Caco-2 (cell line): ENCODE measurements around the gene GRK1. TPM values are rescaled to one million over a fixed set of nuclear protein-coding genes. Genes with fewer than 3 reads are reported as not detected.

Experiments
- BruUV-seq: library from RNA; stranded (reverse); fragments of 400-500 nt; replicated peaks from 2 replicates; lab custom pipeline; 2021; lab: Mats Ljungman, UMichigan
- CTCF ChIA-PET: fragments of 300-600 bp; sonication (Branson Sonifier 250); formaldehyde crosslinking; loops from one replicate; lab custom pipeline; 2022; ENCODE audit warnings: antibody characterized with exemption; lab: Charles Lee
- POLR2A ChIA-PET: fragments of 300-600 bp; sonication (Branson Sonifier 250); formaldehyde crosslinking; loops from one replicate; lab custom pipeline; 2022; ENCODE audit warnings: antibody characterized with exemption; lab: Charles Lee
- DNase-seq, 2 experiments: peaks; one replicate each; pipeline versions ENCODE4 v3.0.0 to v3.0.0-alpha.2; 2020 to 2022
- H3K27me3 ChIP-seq: replicated peaks from 2 replicates; pipeline ENCODE4 v1.6.0; 2011; ENCODE audit warnings: low read length; ENCODE audit not compliant: control insufficient read depth, insufficient read depth
- H3K36me3 ChIP-seq: 2 replicates; pipeline ENCODE4 v1.5.1; 2011; ENCODE audit warnings: low read length; ENCODE audit not compliant: control insufficient read depth, insufficient read depth
- H3K4me1 ChIP-seq: fragments of 250-450 bp; sonication (Bioruptor Pico); 2 replicates; pipeline ENCODE4 v1.5.1; 2020; ENCODE audit warnings: mild to moderate bottlenecking
- H3K4me3 ChIP-seq: 2 replicates; pipeline ENCODE4 v1.5.1; 2011; ENCODE audit warnings: low read depth, mild to moderate bottlenecking, control low read depth, low read length
- H3K9me3 ChIP-seq: fragments of 250-450 bp; sonication (Bioruptor Pico); 2 replicates; pipeline ENCODE4 v1.5.1; 2020; ENCODE audit warnings: mild to moderate bottlenecking, moderate library complexity
- H3K27ac Mint-ChIP-seq: one replicate; pipeline ENCODE4 v1.8.0; 2022; ENCODE audit warnings: mixed read lengths; ENCODE audit not compliant: unreplicated experiment
- H3K27me3 Mint-ChIP-seq: one replicate; pipeline ENCODE4 v1.8.0; 2022; ENCODE audit warnings: mixed read lengths; ENCODE audit not compliant: insufficient read depth, unreplicated experiment
- H3K36me3 Mint-ChIP-seq: one replicate; pipeline ENCODE4 v1.8.0; 2022; ENCODE audit warnings: mild to moderate bottlenecking, mixed read lengths; ENCODE audit not compliant: insufficient read depth, unreplicated experiment
- H3K4me1 Mint-ChIP-seq: one replicate; pipeline ENCODE4 v1.8.0; 2022; ENCODE audit warnings: low read depth, mixed read lengths; ENCODE audit not compliant: unreplicated experiment
- H3K4me3 Mint-ChIP-seq: one replicate; pipeline ENCODE4 v1.8.0; 2022; ENCODE audit warnings: mild to moderate bottlenecking, moderate library complexity, mixed read lengths; ENCODE audit not compliant: unreplicated experiment
- H3K9me3 Mint-ChIP-seq: one replicate; pipeline ENCODE4 v1.8.0; 2022; ENCODE audit warnings: mixed read lengths; ENCODE audit not compliant: unreplicated experiment
- CTCF ChIP-seq, 2 experiments: fragments of 200-600 bp in 1 of 2; IDR thresholded peaks; 1 replicate in 1 of 2; 2 replicates in 1 of 2; pipeline versions ENCODE4 v1.5.1 to v1.8.0; 2011 to 2022; ENCODE audit warnings: antibody characterized with exemption in 1 of 2, control low read depth in 1 of 2, inconsistent platforms in 1 of 2, low read depth in 1 of 2, low read length in 1 of 2, mild to moderate bottlenecking in 1 of 2, moderate library complexity in 1 of 2; ENCODE audit not compliant: insufficient read depth in 1 of 2, severe bottlenecking in 1 of 2, unreplicated experiment in 1 of 2
- intact Hi-C: fragments of 100-400 bp; cut with micrococcal nuclease; formaldehyde crosslinking; loops from one replicate; pipeline ENCODE4 v1.10.0; 2022; ENCODE audit not compliant: unreplicated experiment
- total RNA-seq: library from RNA; stranded (reverse); gene quantifications from 2 replicates; pipeline ENCODE4 v1.2.3, GENCODE V29; 2022

The GRK1 gene
- total RNA-seq, 1 experiment from 2014 or later = not detected

- intact Hi-C loops = no loop called here
- TF ChIP-seq CTCF (IDR thresholded peaks at IDR 0.05; ENCODE audit: insufficient read depth in 1 of 2, low read depth in 1 of 2, low read length in 1 of 2, severe bottlenecking in 1 of 2, unreplicated experiment in 1 of 2) = no peak
- Mint-ChIP-seq H3K27me3 (peaks cover 12% of the 10 kb centered on the region), H3K4me3 (no peak overlapping the region), H3K4me1 (peaks cover 7% of the 10 kb centered on the region), H3K36me3 (no peaks in the 10 kb centered on the region), H3K9me3 (peaks cover 11% of the 10 kb centered on the region), H3K27ac (no peak overlapping the region)
- Histone ChIP-seq H3K9me3 (no peaks in the 10 kb centered on the region), H3K4me3 (no peak overlapping the region), H3K36me3 (no peaks in the 10 kb centered on the region), H3K27me3 (no peaks in the 10 kb centered on the region), H3K4me1 (peaks cover 7% of the 10 kb centered on the region; the same call in 1 of the 2 replicates)
- no TSS peak for BruUV-seq
- CTCF ChIA-PET = interaction anchor here (0.6 kb wide), 1 partner anchor 10 kb away, joined by 9 read pairs; no protein-coding TSS in a partner anchor
- DNase-seq = no peak
- POLR2A ChIA-PET = no interaction called here
These were observed 118.3 kb downstream of the GRK1 start for GRCh38 chr13:113785051-113786010.

GRCh38 chr13:113786262-113786841, 119.3 kb downstream of the GRK1 start:
- Histone ChIP-seq H3K36me3 (no peaks in the 10 kb centered on the region; the same call in 1 of the 2 replicates), H3K4me3 (no peak overlapping the region), H3K9me3 (no peaks in the 10 kb centered on the region), H3K4me1 (peaks cover 7% of the 10 kb centered on the region; the same call in 1 of the 2 replicates), H3K27me3 (no peaks in the 10 kb centered on the region)
- no peak overlapping the region for H3K27ac Mint-ChIP-seq
- intact Hi-C loops = no loop called here
- BruUV-seq = no TSS peak
- H3K4me1 Mint-ChIP-seq = peaks cover 7% of the 10 kb centered on the region
- no peaks in the 10 kb centered on the region for H3K36me3 Mint-ChIP-seq
- POLR2A ChIA-PET = no interaction called here
- CTCF ChIA-PET = no interaction called here
- no peak overlapping the region for H3K4me3 Mint-ChIP-seq
- H3K27me3 Mint-ChIP-seq = peaks cover 10% of the 10 kb centered on the region
- no peak for DNase-seq
- peaks cover 11% of the 10 kb centered on the region for H3K9me3 Mint-ChIP-seq
- no peak for TF ChIP-seq CTCF (IDR thresholded peaks at IDR 0.05; ENCODE audit: insufficient read depth in 1 of 2, low read depth in 1 of 2, low read length in 1 of 2, severe bottlenecking in 1 of 2, unreplicated experiment in 1 of 2)

Other genes with a start within 250 kb of the GRK1 start
- gene ADPRHL1, start 213.7 kb upstream of the GRK1 start, total RNA-seq = 4.9 and 5.8 TPM in 2 replicates
- 59.4 and 59.9 TPM in 2 replicates for gene DCUN1D2, start 176.5 kb upstream of the GRK1 start, total RNA-seq
- 136 and 140 TPM in 2 replicates for gene TFDP1, start 82.5 kb upstream of the GRK1 start, total RNA-seq
- gene ATP4B, start 9.0 kb upstream of the GRK1 start, total RNA-seq = not detected in 2 replicates
- gene TMEM255B, start 92.0 kb downstream of the GRK1 start, total RNA-seq = 0.67 and 0.82 TPM in 2 replicates
- gene GAS6, start 196.9 kb downstream of the GRK1 start, total RNA-seq = 29.9 and 34.8 TPM in 2 replicates